IMR-90 (cell line): ENCODE measurements around the gene MLEC.

Experiments used
- BHLHE40 ChIP-seq: fragments of 150-350 bp; IDR thresholded peaks from 2 replicates; pipeline ENCODE4 v1.6.1; 2016; ENCODE audit warnings: mild to moderate bottlenecking, low read depth, low read length
- POLR2A ChIP-seq: IDR thresholded peaks from 2 replicates; pipeline ENCODE4 v1.6.1; 2012; ENCODE audit warnings: mild to moderate bottlenecking, low read depth, low read length
- TF ChIP-seq, protein P1 (sequence below): conservative IDR thresholded peaks from 2 replicates; pipeline ENCODE4 v1.5.1; 2012; ENCODE audit warnings: mild to moderate bottlenecking, low read depth, low read length, improper control_type of control experiment

DNA sequence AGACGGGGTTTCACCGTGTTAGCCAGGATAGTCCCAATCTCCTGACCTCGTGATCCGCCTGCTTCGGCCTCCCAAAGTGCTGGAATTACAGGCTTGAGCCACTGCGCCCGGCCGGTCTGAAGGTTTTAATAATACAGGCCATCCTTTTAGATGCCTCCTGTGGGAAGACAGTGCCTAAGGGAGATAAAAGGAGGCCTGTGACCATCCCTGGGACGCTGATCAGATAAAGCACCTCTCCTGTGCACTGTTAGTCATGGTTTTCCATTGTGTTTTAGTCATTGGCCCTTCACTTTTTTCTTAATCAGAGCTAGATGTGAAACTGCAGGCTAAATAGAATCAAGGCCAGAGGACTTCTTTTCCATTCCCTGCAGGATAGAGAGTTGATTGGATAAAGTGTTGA lies 31.1 kb downstream of the MLEC start:
- TF ChIP-seq, protein P1, sequence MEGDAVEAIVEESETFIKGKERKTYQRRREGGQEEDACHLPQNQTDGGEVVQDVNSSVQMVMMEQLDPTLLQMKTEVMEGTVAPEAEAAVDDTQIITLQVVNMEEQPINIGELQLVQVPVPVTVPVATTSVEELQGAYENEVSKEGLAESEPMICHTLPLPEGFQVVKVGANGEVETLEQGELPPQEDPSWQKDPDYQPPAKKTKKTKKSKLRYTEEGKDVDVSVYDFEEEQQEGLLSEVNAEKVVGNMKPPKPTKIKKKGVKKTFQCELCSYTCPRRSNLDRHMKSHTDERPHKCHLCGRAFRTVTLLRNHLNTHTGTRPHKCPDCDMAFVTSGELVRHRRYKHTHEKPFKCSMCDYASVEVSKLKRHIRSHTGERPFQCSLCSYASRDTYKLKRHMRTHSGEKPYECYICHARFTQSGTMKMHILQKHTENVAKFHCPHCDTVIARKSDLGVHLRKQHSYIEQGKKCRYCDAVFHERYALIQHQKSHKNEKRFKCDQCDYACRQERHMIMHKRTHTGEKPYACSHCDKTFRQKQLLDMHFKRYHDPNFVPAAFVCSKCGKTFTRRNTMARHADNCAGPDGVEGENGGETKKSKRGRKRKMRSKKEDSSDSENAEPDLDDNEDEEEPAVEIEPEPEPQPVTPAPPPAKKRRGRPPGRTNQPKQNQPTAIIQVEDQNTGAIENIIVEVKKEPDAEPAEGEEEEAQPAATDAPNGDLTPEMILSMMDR = no peak
- TF ChIP-seq BHLHE40 (no peak), POLR2A (no peak)
